K562 (cell line): ENCODE data around the gene ZNF865. TPM values are rescaled to one million over a fixed set of nuclear protein-coding genes. Genes with fewer than 3 reads are reported as not detected.

ENCODE experiments used
- BACH1 ChIP-seq: fragments of 200-800 bp; sonication (Bioruptor generic); IDR thresholded peaks from 2 replicates; pipeline ENCODE4 v1.6.1; 2016; ENCODE audit warnings: missing genetic modification characterization, missing compliant biosample characterization
- BRF2 ChIP-seq: IDR thresholded peaks from 3 replicates; pipeline ENCODE4 v1.6.1; 2011; ENCODE audit warnings: borderline replicate concordance, mild to moderate bottlenecking; ENCODE audit not compliant: insufficient read length, insufficient read depth
- CCAR2 ChIP-seq: fragments of 200-400 bp; formaldehyde crosslinking; IDR thresholded peaks from 2 replicates; pipeline ENCODE4 v1.6.1; 2017; ENCODE audit warnings: mild to moderate bottlenecking, low read depth, low read length
- CREBBP ChIP-seq: IDR thresholded peaks from one replicate; pipeline ENCODE4 v1.6.1; 2012; ENCODE audit warnings: low read depth, mild to moderate bottlenecking, control low read depth, inconsistent platforms, low read length
- DMBX1 ChIP-seq: fragments of 250-450 bp; sonication (Bioruptor Pico); IDR thresholded peaks from 2 replicates; pipeline ENCODE4 v1.8.0; 2022; ENCODE audit warnings: inconsistent platforms, mild to moderate bottlenecking, moderate library complexity, borderline replicate concordance
- FIP1L1 ChIP-seq: fragments of 200-400 bp; formaldehyde crosslinking; IDR thresholded peaks from 2 replicates; pipeline ENCODE4 v1.6.1; 2018; ENCODE audit warnings: mild to moderate bottlenecking, low read depth, low read length; ENCODE audit not compliant: poor library complexity, severe bottlenecking
- GABPA ChIP-seq: fragments of 200-800 bp; sonication (Bioruptor generic); conservative IDR thresholded peaks from 2 replicates; pipeline ENCODE4 v1.6.1; 2016; ENCODE audit warnings: low read depth, missing genetic modification characterization, missing compliant biosample characterization
- GABPB1 ChIP-seq: sonication (generic); formaldehyde crosslinking; IDR thresholded peaks from 2 replicates; pipeline ENCODE4 v1.8.0; 2022; ENCODE audit warnings: mild to moderate bottlenecking, missing genetic modification reagents
- GATAD2B ChIP-seq: fragments of 450-650 bp; IDR thresholded peaks from 2 replicates; pipeline ENCODE4 v1.6.1; 2017; ENCODE audit warnings: mild to moderate bottlenecking, borderline replicate concordance
- HMG20B ChIP-seq: fragments of 250-450 bp; sonication (Bioruptor Pico); IDR thresholded peaks from 2 replicates; pipeline ENCODE4 v1.5.0; 2021; ENCODE audit warnings: mild to moderate bottlenecking
- MECOM ChIP-seq: fragments of 250-450 bp; sonication (Bioruptor Pico); IDR thresholded peaks from 2 replicates; pipeline ENCODE4 v1.8.0; 2022; ENCODE audit warnings: inconsistent platforms
- NFXL1 ChIP-seq: fragments of 450-650 bp; formaldehyde crosslinking; IDR thresholded peaks from 2 replicates; pipeline ENCODE4 v1.4.0; 2021; ENCODE audit warnings: mild to moderate bottlenecking
- RHOXF2B ChIP-seq: fragments of 250-450 bp; sonication (Bioruptor Pico); conservative IDR thresholded peaks from 2 replicates; pipeline ENCODE4 v1.5.1; 2021
- SNIP1 ChIP-seq: fragments of 450-650 bp; IDR thresholded peaks from 2 replicates; pipeline ENCODE4 v1.7.1; 2017; ENCODE audit warnings: low read depth, mild to moderate bottlenecking
- SP1 ChIP-seq: sonication (generic); formaldehyde crosslinking; IDR thresholded peaks from 2 replicates; pipeline ENCODE4 v1.8.1; 2022; ENCODE audit warnings: mild to moderate bottlenecking, missing genetic modification reagents
- WHSC1 ChIP-seq: IDR thresholded peaks from one replicate; pipeline ENCODE4 v1.6.1; 2012; ENCODE audit warnings: low read length, control low read depth, inconsistent platforms
- ZNF124 ChIP-seq: sonication (generic); formaldehyde crosslinking; IDR thresholded peaks from 2 replicates; pipeline ENCODE4 v1.8.1; 2022; ENCODE audit warnings: missing genetic modification reagents
- ZNF174 ChIP-seq: fragments of 250-450 bp; sonication (Bioruptor Pico); IDR thresholded peaks from 2 replicates; pipeline ENCODE4 v1.4.0; 2020; ENCODE audit warnings: mild to moderate bottlenecking
- ZNF24 ChIP-seq: fragments of 450-650 bp; IDR thresholded peaks from 2 replicates; pipeline ENCODE4 v1.6.1; 2016
- ZNF263 ChIP-seq: sonication (generic); formaldehyde crosslinking; IDR thresholded peaks from 2 replicates; pipeline ENCODE4 v1.8.0; 2022; ENCODE audit warnings: mild to moderate bottlenecking, missing genetic modification reagents, borderline replicate concordance
- ZNF384 ChIP-seq: IDR thresholded peaks from 2 replicates; pipeline ENCODE4 v1.6.1; 2012; ENCODE audit warnings: low read depth, low read length, improper control_type of control experiment
- ZNF609 ChIP-seq: sonication (generic); formaldehyde crosslinking; IDR thresholded peaks from 2 replicates; pipeline ENCODE4 v1.8.1; 2023; ENCODE audit warnings: missing genetic modification reagents, mild to moderate bottlenecking, borderline replicate concordance
- ZNF778 ChIP-seq: fragments of 450-650 bp; formaldehyde crosslinking; IDR thresholded peaks from 2 replicates; pipeline ENCODE4 v1.4.0; 2020; ENCODE audit warnings: mild to moderate bottlenecking, moderate library complexity
- polyA plus RNA-seq, 8 experiments: library from polyadenylated mRNA; depleted of rRNA in 4 of 8; stranded (reverse) in 5 of 8; unstranded in 3 of 8; fragments of >200 nt; fragmentation: Nextera tagmentation in 2 of 8; fragmentation: Illumina TruSeq in 1 of 8; extraction: Ambion mirVana in 2 of 8; extraction: Trizol in 1 of 8; gene quantifications; 2 replicates each; pipeline versions ENCODE4 v1.2.1 to v1.2.3, GENCODE V29; 2011 to 2014; ENCODE audit warnings: inconsistent platforms in 1 of 8, missing spikeins in 1 of 8
- total RNA-seq, 7 experiments: library from RNA; depleted of rRNA in 6 of 7; stranded (reverse); fragments of >200 nt in 6 of 7; fragmentation: Illumina TruSeq in 2 of 7; extraction: Trizol in 2 of 7; gene quantifications; 2 replicates each; pipeline versions ENCODE4 v1.2.1 to v1.2.3, GENCODE V29; 2011 to 2021; ENCODE audit warnings: low replicate concordance in 1 of 7
- TF ChIP-seq, protein P1 (sequence below): fragments of 450-650 bp; IDR thresholded peaks from 2 replicates; pipeline ENCODE4 v1.6.1; 2016; ENCODE audit warnings: missing biosample characterization, missing genetic modification characterization

ZNF865 gene
- total and polyA plus RNA-seq, 9 of the 15 experiments (the other 6 are each of a cell fraction or from before 2014, with no cell fraction given), result 0.40 to 18.8 (median 1.6) TPM; not detected in 2

DNA sequence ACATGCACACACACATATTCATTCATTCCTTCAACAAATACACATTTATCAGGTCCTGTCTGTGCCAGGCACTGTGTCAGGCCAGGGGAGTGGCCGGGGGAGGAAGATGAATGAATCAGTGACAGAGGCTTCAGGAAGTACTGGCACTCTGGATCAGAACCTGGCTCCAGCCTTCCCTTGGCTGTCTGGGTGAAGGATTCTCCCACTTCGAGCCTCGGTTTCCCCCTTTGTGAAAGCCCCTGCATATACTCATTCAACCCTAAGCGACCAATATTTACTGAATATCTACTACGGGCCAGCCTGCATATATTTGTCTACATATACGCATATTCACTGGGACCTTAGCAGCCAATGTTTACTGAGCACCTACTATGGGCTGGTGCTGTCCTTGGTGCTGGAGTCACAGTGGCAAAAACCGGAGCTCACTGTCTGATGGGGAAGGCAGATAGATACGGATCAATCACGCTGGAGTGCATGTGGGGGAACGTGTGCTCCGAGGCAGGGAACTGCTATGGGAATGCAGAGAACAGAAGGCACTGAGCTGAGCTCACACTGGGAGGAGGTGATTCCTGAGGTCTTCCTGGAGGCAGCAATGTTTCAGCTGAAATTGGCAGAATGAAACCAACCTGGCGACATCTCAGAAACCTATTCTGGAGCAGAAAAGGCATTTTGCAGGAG lies 24.2 kb upstream of the ZNF865 start (continued):
- TF ChIP-seq ZNF24 (0 out of 2 replicates have a peak, but pooled peaks have one; percentile 7), ZNF124 (CRISPR knock-in tag) (no peak), ZNF174 (CRISPR knock-in tag) (no peak), ZNF609 (0 out of 2 replicates have a peak, but pooled peaks have one; percentile 38), WHSC1 (no peak), RHOXF2B (CRISPR knock-in tag) (no peak), GATAD2B (no peak), MECOM (CRISPR knock-in tag) (no peak), CCAR2 (no peak), NFXL1 (CRISPR knock-in tag) (no peak), HMG20B (no peak), GABPB1 (CRISPR knock-in tag) (peak; percentile 57), BRF2 (no peak), ZNF384 (no peak), GABPA (peak; percentile 83), ZNF778 (CRISPR knock-in tag) (no peak), SP1 (CRISPR knock-in tag) (peak; percentile 47; the same call in 1 of the 2 replicates), CREBBP (no peak), FIP1L1 (no peak), BACH1 (no peak), SNIP1 (no peak), DMBX1 (no peak), ZNF263 (CRISPR knock-in tag) (peak; percentile 41; the same call in 1 of the 2 replicates)
- TF ChIP-seq, protein P1, sequence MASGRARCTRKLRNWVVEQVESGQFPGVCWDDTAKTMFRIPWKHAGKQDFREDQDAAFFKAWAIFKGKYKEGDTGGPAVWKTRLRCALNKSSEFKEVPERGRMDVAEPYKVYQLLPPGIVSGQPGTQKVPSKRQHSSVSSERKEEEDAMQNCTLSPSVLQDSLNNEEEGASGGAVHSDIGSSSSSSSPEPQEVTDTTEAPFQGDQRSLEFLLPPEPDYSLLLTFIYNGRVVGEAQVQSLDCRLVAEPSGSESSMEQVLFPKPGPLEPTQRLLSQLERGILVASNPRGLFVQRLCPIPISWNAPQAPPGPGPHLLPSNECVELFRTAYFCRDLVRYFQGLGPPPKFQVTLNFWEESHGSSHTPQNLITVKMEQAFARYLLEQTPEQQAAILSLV (tag), result no peak
